Measurements from ENCODE around the gene THSD7A.
A peak's percentile ranks its signal among the peaks of the same experiment; 100 is the strongest.

THSD7A gene

DNA sequence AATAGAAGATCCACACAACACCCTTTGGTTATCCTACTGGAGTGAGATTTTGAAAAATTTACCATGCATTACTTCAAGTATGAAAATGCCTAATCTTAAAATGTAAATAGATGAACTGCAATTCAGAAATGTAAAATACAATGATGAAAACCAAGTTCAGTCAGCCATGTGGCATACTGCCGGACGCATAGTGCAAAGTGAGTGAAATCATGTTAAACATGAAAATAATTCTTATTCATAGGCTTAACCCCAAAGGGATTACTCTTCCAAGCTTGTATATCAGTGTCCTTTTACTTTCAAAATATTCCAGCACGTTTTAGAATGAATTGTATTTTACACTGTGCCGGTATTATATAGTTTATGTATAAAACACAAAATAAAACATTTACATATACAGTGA lies 99.8 kb downstream of the THSD7A start:
- Histone ChIP-seq H3K9me3 (ENCODE audit: control insufficient read depth, low read length) (no peaks in the 10 kb centered on the region), H3K9ac (no peak overlapping the region), H3K79me2 (no peaks in the 10 kb centered on the region), H3K4me1 (no peaks in the 10 kb centered on the region), H3K4me2 (ENCODE audit: low read length) (no peak overlapping the region), H3K27me3 (ENCODE audit: control insufficient read depth, insufficient read depth, low read length) (no peaks in the 10 kb centered on the region), H3K4me3 (ENCODE audit: low read depth, low read length) (no peak overlapping the region), H3K27ac (no peak overlapping the region), H3K36me3 (ENCODE audit: control insufficient read depth, insufficient read depth, low read length) (no peaks in the 10 kb centered on the region), H2AFZ (no peak overlapping the region)
- TF ChIP-seq, protein P1, sequence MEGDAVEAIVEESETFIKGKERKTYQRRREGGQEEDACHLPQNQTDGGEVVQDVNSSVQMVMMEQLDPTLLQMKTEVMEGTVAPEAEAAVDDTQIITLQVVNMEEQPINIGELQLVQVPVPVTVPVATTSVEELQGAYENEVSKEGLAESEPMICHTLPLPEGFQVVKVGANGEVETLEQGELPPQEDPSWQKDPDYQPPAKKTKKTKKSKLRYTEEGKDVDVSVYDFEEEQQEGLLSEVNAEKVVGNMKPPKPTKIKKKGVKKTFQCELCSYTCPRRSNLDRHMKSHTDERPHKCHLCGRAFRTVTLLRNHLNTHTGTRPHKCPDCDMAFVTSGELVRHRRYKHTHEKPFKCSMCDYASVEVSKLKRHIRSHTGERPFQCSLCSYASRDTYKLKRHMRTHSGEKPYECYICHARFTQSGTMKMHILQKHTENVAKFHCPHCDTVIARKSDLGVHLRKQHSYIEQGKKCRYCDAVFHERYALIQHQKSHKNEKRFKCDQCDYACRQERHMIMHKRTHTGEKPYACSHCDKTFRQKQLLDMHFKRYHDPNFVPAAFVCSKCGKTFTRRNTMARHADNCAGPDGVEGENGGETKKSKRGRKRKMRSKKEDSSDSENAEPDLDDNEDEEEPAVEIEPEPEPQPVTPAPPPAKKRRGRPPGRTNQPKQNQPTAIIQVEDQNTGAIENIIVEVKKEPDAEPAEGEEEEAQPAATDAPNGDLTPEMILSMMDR (IDR thresholded peaks at IDR 0.05) = no peak

DNA sequence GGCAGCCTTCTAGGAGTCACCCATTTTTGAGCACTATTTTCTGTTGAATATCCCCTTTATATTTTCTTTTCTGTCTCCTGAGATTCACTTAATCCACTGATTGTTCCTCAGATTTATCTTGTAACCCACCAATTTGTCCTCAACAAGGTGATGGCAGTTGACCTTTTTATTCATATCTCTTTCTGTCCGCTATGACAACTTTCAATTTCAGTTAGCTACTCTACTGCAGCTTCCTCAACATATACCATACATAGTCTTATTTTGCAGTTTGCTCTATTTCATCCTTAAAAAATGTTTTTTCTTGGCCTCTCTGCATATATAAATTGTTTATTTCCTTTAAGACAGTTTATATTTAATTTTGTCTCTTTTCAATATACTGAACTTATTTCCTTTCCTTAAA lies 101.3 kb downstream of the THSD7A start:
- H3K27ac ChIP-seq = no peak overlapping the region
- TF ChIP-seq, protein P1 (IDR thresholded peaks at IDR 0.05) = no peak
- H2AFZ ChIP-seq = no peak overlapping the region
- H3K4me2 ChIP-seq (ENCODE audit: low read length) = no peak overlapping the region
- no peaks in the 10 kb centered on the region for H3K36me3 ChIP-seq (ENCODE audit: control insufficient read depth, insufficient read depth, low read length)
- no peaks in the 10 kb centered on the region for H3K79me2 ChIP-seq
- no peaks in the 10 kb centered on the region for H3K4me1 ChIP-seq
- no peaks in the 10 kb centered on the region for H3K27me3 ChIP-seq (ENCODE audit: control insufficient read depth, insufficient read depth, low read length)
- no peak overlapping the region for H3K9ac ChIP-seq
- H3K4me3 ChIP-seq (ENCODE audit: low read depth, low read length) = no peak overlapping the region
- no peaks in the 10 kb centered on the region for H3K9me3 ChIP-seq (ENCODE audit: control insufficient read depth, low read length)

DNA sequence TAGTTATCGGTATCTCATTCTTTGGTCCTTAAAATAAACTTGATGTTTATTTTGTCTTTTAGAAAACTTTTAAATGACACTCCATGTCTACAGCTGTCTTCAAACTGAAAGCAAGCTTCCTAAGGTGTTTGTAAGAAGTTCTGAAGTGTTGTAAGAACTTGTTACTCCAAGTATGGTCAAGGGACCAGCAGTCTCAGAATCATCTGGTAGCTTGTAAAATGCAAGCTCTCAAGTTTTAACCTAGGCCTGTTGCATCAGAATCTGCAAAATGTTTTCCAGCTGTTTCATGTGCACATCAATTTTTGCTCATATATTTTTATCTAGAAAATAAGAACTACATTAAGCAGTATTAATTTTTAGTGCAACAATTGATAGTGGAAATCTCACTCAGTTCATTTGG lies 104.1 kb downstream of the THSD7A start:
- Histone ChIP-seq H3K9ac (no peak overlapping the region), H3K27me3 (ENCODE audit: control insufficient read depth, insufficient read depth, low read length) (no peaks in the 10 kb centered on the region), H3K79me2 (no peaks in the 10 kb centered on the region), H3K4me1 (no peaks in the 10 kb centered on the region), H2AFZ (no peak overlapping the region), H3K4me2 (ENCODE audit: low read length) (no peak overlapping the region), H3K9me3 (ENCODE audit: control insufficient read depth, low read length) (no peaks in the 10 kb centered on the region), H3K36me3 (ENCODE audit: control insufficient read depth, insufficient read depth, low read length) (no peaks in the 10 kb centered on the region), H3K4me3 (ENCODE audit: low read depth, low read length) (no peak overlapping the region), H3K27ac (no peak overlapping the region)
- TF ChIP-seq, protein P1 (IDR thresholded peaks at IDR 0.05) = no peak

DNA sequence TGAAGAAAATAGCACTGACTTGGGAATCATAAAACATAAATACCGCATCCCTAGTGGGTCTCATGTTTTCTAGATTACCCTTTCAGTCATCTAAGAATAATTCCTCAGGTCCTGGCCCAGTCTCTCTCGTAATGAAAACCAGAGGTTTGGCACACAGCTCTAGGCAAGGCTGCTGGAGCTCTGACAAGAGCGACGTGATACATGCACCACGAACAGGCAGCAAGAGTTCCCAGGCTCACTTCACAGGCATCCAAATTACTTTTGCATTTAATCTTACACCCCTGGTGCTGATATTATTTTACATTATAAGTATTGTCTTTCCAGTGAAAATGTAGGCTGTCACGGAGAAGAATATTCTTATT lies 105.2 kb downstream of the THSD7A start:
- Histone ChIP-seq H3K4me1 (no peaks in the 10 kb centered on the region), H3K9ac (no peak overlapping the region), H3K27me3 (ENCODE audit: control insufficient read depth, insufficient read depth, low read length) (no peaks in the 10 kb centered on the region), H2AFZ (peak overlapping the region; percentile 3), H3K79me2 (no peaks in the 10 kb centered on the region), H3K4me3 (ENCODE audit: low read depth, low read length) (no peak overlapping the region), H3K27ac (no peak overlapping the region), H3K9me3 (ENCODE audit: control insufficient read depth, low read length) (no peaks in the 10 kb centered on the region), H3K4me2 (ENCODE audit: low read length) (no peak overlapping the region), H3K36me3 (ENCODE audit: control insufficient read depth, insufficient read depth, low read length) (no peaks in the 10 kb centered on the region)
- TF ChIP-seq, protein P1 (IDR thresholded peaks at IDR 0.05) = no peak

DNA sequence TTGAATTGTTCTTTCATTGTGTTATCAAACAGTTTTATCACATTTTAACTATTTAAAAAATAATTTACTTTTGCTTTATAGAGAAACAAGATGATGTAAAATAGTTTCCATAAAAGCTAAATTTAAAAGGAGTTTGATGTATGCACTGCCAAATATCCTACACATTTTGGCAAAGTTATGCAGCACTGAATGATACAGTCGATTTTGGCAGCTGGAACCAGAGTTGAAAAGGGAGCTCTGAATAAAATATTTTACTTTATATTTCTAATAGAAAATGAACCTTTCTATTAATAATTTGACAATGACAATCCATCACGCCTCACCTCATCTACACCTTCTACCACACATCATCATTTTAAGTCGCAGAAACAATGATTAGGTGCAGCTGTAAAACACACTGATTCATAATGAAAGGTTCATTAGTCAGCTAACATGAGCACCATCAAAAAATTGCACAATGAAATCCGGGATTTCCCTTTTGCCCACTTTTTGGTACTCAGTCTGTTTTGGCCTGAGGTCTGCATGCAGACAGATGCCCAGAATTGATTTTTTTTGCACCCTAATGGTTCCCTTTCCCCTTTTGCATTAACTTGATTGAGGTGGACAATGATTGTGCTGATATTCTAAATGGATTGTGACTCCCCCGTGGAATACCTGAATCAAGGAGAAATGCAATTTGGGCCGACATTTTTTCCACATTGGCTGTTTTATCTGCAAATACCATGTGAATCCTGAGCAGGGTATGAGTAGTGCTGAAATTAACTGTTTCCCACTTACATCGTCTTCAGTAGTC lies 105.8 kb downstream of the THSD7A start:
- no peak overlapping the region for H3K4me2 ChIP-seq (ENCODE audit: low read length)
- H3K4me3 ChIP-seq (ENCODE audit: low read depth, low read length) = no peak overlapping the region
- no peaks in the 10 kb centered on the region for H3K27me3 ChIP-seq (ENCODE audit: control insufficient read depth, insufficient read depth, low read length)
- no peak overlapping the region for H3K27ac ChIP-seq
- H3K36me3 ChIP-seq (ENCODE audit: control insufficient read depth, insufficient read depth, low read length) = no peaks in the 10 kb centered on the region
- H3K9ac ChIP-seq = no peak overlapping the region
- no peaks in the 10 kb centered on the region for H3K9me3 ChIP-seq (ENCODE audit: control insufficient read depth, low read length)
- no peaks in the 10 kb centered on the region for H3K4me1 ChIP-seq
- H2AFZ ChIP-seq = no peak overlapping the region
- H3K79me2 ChIP-seq = no peaks in the 10 kb centered on the region
- TF ChIP-seq, protein P1 (IDR thresholded peaks at IDR 0.05) = no peak

All from parathyroid adenoma (tissue), 2 donors.